ENCODE measurements around the gene SIRT5. TPM values are rescaled to one million over a fixed set of nuclear protein-coding genes. Genes with fewer than 3 reads are reported as not detected.

The SIRT5 gene
- total and polyA plus RNA-seq, 2 donors (not counting 1 experiment from before 2014, with no cell fraction given), result 8.1 to 16.3 TPM

- WGBS (ENCODE audit: insufficient coverage), result no CpG with 5 or more reads among the region's 1 CpG
- Histone ChIP-seq H3K4me2 (replicated peaks; ENCODE audit: low read depth, low read length, poor library complexity, severe bottlenecking) (no peak overlapping the region), H3K27me3 (replicated peaks in 1 of 4; ENCODE audit: control extremely low read depth in 1 of 4, control insufficient read depth in 3 of 4, insufficient read depth in 4 of 4, low read length in 3 of 4) (no peaks in the 10 kb centered on the region), H3K4me1 (ENCODE audit: control insufficient read depth in 2 of 2, insufficient read depth in 2 of 2, low read length in 2 of 2) (peaks cover 7 to 9% of the 10 kb centered on the region in 2 donors), H3K27ac (ENCODE audit: low read length in 2 of 2) (no peak overlapping the region), H2AFZ (ENCODE audit: insufficient read depth, low read depth, low read length, poor library complexity, severe bottlenecking) (no peak overlapping the region), H3K36me3 (replicated peaks in 1 of 2; ENCODE audit: control extremely low read depth in 1 of 2, control insufficient read depth in 1 of 2, extremely low read depth in 1 of 2, insufficient read depth in 2 of 2, low read length in 1 of 2) (peaks cover 0 to 18% of the 10 kb centered on the region in 2 experiments), H3K79me2 (ENCODE audit: control insufficient read depth, insufficient read depth, low read length) (peaks cover 22% of the 10 kb centered on the region), H3K9me3 (ENCODE audit: control extremely low read depth in 1 of 3, control insufficient read depth in 2 of 3, insufficient read depth in 1 of 3, low read length in 2 of 3) (no peaks in the 10 kb centered on the region), H3K9ac (ENCODE audit: low read length) (no peak overlapping the region), H3K4me3 (ENCODE audit: control extremely low read depth in 1 of 5, extremely low read depth in 1 of 5, insufficient read depth in 1 of 5, low read depth in 2 of 5, low read length in 4 of 5) (no peak overlapping the region), H4K20me1 (ENCODE audit: control insufficient read depth, insufficient read depth, low read length, poor library complexity, severe bottlenecking) (no peaks in the 10 kb centered on the region)
- ChIA-PET CTCF (no interaction called here), POLR2A (no interaction called here)
- TF ChIP-seq EZH2 (IDR thresholded peaks at IDR 0.05; ENCODE audit: borderline replicate concordance, insufficient read depth, low read depth, low read length, poor library complexity, severe bottlenecking), result no peak
- no peak for TF ChIP-seq CTCF (IDR thresholded peaks at IDR 0.05)
- H3K9me3 Mint-ChIP-seq (ENCODE audit: insufficient read depth), result no peaks in the 10 kb centered on the region
- no peak overlapping the region for H3K4me3 Mint-ChIP-seq
- no peak overlapping the region for H3K27ac Mint-ChIP-seq
- no peaks in the 10 kb centered on the region for H3K27me3 Mint-ChIP-seq
- DNase-seq (no peak), ATAC-seq (ENCODE audit: low read depth) (no peak)
- intact Hi-C loops (cut with micrococcal nuclease), result no loop called here
- H3K4me1 Mint-ChIP-seq, result peaks cover 15% of the 10 kb centered on the region
Measured at GRCh38 chr6:13579911-13580310, 5.5 kb downstream of the SIRT5 start.

- Histone ChIP-seq H3K4me1 (ENCODE audit: control insufficient read depth in 2 of 2, insufficient read depth in 2 of 2, low read length in 2 of 2) (no peaks in the 10 kb centered on the region), H2AFZ (ENCODE audit: insufficient read depth, low read depth, low read length, poor library complexity, severe bottlenecking) (no peak overlapping the region), H3K27ac (ENCODE audit: low read length in 2 of 2) (no peak overlapping the region), H3K27me3 (replicated peaks in 1 of 4; ENCODE audit: control extremely low read depth in 1 of 4, control insufficient read depth in 3 of 4, insufficient read depth in 4 of 4, low read length in 3 of 4) (no peaks in the 10 kb centered on the region), H3K9me3 (ENCODE audit: control extremely low read depth in 1 of 3, control insufficient read depth in 2 of 3, insufficient read depth in 1 of 3, low read length in 2 of 3) (no peaks in the 10 kb centered on the region), H3K36me3 (replicated peaks in 1 of 2; ENCODE audit: control extremely low read depth in 1 of 2, control insufficient read depth in 1 of 2, extremely low read depth in 1 of 2, insufficient read depth in 2 of 2, low read length in 1 of 2) (peaks cover 0 to 22% of the 10 kb centered on the region in 2 experiments), H3K4me2 (replicated peaks; ENCODE audit: low read depth, low read length, poor library complexity, severe bottlenecking) (no peak overlapping the region), H3K9ac (ENCODE audit: low read length) (no peak overlapping the region), H3K79me2 (ENCODE audit: control insufficient read depth, insufficient read depth, low read length) (peaks cover 14% of the 10 kb centered on the region), H3K4me3 (ENCODE audit: control extremely low read depth in 1 of 5, extremely low read depth in 1 of 5, insufficient read depth in 1 of 5, low read depth in 2 of 5, low read length in 4 of 5) (no peak overlapping the region), H4K20me1 (ENCODE audit: control insufficient read depth, insufficient read depth, low read length, poor library complexity, severe bottlenecking) (no peaks in the 10 kb centered on the region)
- Mint-ChIP-seq H3K27me3 (no peaks in the 10 kb centered on the region), H3K9me3 (ENCODE audit: insufficient read depth) (no peaks in the 10 kb centered on the region), H3K27ac (no peak overlapping the region), H3K4me3 (no peak overlapping the region), H3K4me1 (no peaks in the 10 kb centered on the region)
- 94% methylated on average over 6 of the region's 9 CpGs for WGBS (ENCODE audit: insufficient coverage)
- intact Hi-C loops (cut with micrococcal nuclease), result no loop called here
- ChIA-PET CTCF (no interaction called here), POLR2A (no interaction called here)
- ATAC-seq (ENCODE audit: low read depth) (no peak), DNase-seq (no peak)
- TF ChIP-seq CTCF (IDR thresholded peaks at IDR 0.05), result no peak
- TF ChIP-seq EZH2 (IDR thresholded peaks at IDR 0.05; ENCODE audit: borderline replicate concordance, insufficient read depth, low read depth, low read length, poor library complexity, severe bottlenecking), result no peak
Measured at GRCh38 chr6:13581700-13582229, 7.4 kb downstream of the SIRT5 start.

Measured in B cell (primary cell).